Astrocyte (in vitro differentiated cells and primary cell): ENCODE measurements around the gene THEM5. TPM values are rescaled to one million over a fixed set of nuclear protein-coding genes. Genes with fewer than 3 reads are reported as not detected.
"Not testable (repeated sequence)": the region's sequence is repeated elsewhere in the genome, so short reads cannot be mapped to it uniquely, and the experiment has no call there.

Experiments
- DNase-seq: peaks from one replicate; pipeline ENCODE4 v3.0.0-alpha.2; 2010; ENCODE audit warnings: low read depth
- FAIRE-seq: peaks from 2 replicates; lab custom pipeline; 2011; peaks lifted over from hg19 to GRCh38; lab: Jason Lieb, UNC
- H2AFZ ChIP-seq: 2 replicates; pipeline ENCODE4 v1.6.0; 2012; ENCODE audit warnings: low read depth, low read length, inconsistent platforms
- H3K27ac ChIP-seq: 2 replicates; pipeline ENCODE4 v1.5.1; 2011; ENCODE audit warnings: low read depth, low read length, inconsistent platforms
- H3K27me3 ChIP-seq: 2 replicates; pipeline ENCODE4 v1.6.0; 2011; ENCODE audit warnings: low read length, inconsistent platforms; ENCODE audit not compliant: insufficient read depth
- H3K36me3 ChIP-seq: 2 replicates; pipeline ENCODE4 v1.5.1; 2011; ENCODE audit warnings: low read length, inconsistent platforms; ENCODE audit not compliant: insufficient read depth
- H3K4me1 ChIP-seq: 2 replicates; pipeline ENCODE4 v1.5.1; 2011; ENCODE audit warnings: low read length, inconsistent platforms; ENCODE audit not compliant: insufficient read depth
- H3K4me2 ChIP-seq: 2 replicates; pipeline ENCODE4 v1.6.0; 2012; ENCODE audit warnings: low read length, inconsistent platforms
- H3K4me3 ChIP-seq: 2 replicates; pipeline ENCODE4 v1.5.1; 2011; ENCODE audit warnings: low read depth, mild to moderate bottlenecking, low read length, inconsistent platforms; ENCODE audit not compliant: insufficient read depth
- H3K79me2 ChIP-seq: 2 replicates; pipeline ENCODE4 v1.6.0; 2012; ENCODE audit warnings: mild to moderate bottlenecking, low read length, inconsistent platforms; ENCODE audit not compliant: insufficient read depth
- H3K9ac ChIP-seq: 2 replicates; pipeline ENCODE4 v1.6.0; 2012; ENCODE audit warnings: mild to moderate bottlenecking, low read length, inconsistent platforms
- H3K9me3 ChIP-seq: 2 replicates; pipeline ENCODE4 v1.5.1; 2012; ENCODE audit warnings: low read depth, mild to moderate bottlenecking, low read length, inconsistent platforms; ENCODE audit not compliant: insufficient read depth
- H4K20me1 ChIP-seq: 2 replicates; pipeline ENCODE4 v1.6.0; 2012; ENCODE audit warnings: low read length, inconsistent platforms; ENCODE audit not compliant: insufficient read depth
- H3K27ac Mint-ChIP-seq: one replicate; pipeline ENCODE4 v1.8.0; 2021; ENCODE audit warnings: mild to moderate bottlenecking, mixed read lengths; ENCODE audit not compliant: unreplicated experiment
- H3K27me3 Mint-ChIP-seq: one replicate; pipeline ENCODE4 v1.8.0; 2021; ENCODE audit warnings: low read depth, mixed read lengths; ENCODE audit not compliant: unreplicated experiment
- H3K36me3 Mint-ChIP-seq: one replicate; pipeline ENCODE4 v1.8.0; 2021; ENCODE audit warnings: low read depth, mixed read lengths; ENCODE audit not compliant: unreplicated experiment
- H3K4me1 Mint-ChIP-seq: one replicate; pipeline ENCODE4 v1.8.0; 2021; ENCODE audit warnings: low read depth, mixed read lengths; ENCODE audit not compliant: unreplicated experiment
- H3K4me3 Mint-ChIP-seq: one replicate; pipeline ENCODE4 v1.8.0; 2021; ENCODE audit warnings: mild to moderate bottlenecking, moderate library complexity, mixed read lengths; ENCODE audit not compliant: unreplicated experiment
- H3K9me3 Mint-ChIP-seq: one replicate; pipeline ENCODE4 v1.8.0; 2021; ENCODE audit warnings: mild to moderate bottlenecking, mixed read lengths; ENCODE audit not compliant: unreplicated experiment
- EZH2 ChIP-seq: IDR thresholded peaks from 2 replicates; pipeline ENCODE4 v1.6.1; 2012; ENCODE audit warnings: mild to moderate bottlenecking, low read length, inconsistent platforms; ENCODE audit not compliant: insufficient read depth
- total RNA-seq: library from RNA; stranded (reverse); gene quantifications from 2 replicates; pipeline ENCODE4 v1.2.1, GENCODE V29; 2021
- TF ChIP-seq, protein P1 (sequence below): IDR thresholded peaks from 2 replicates; pipeline ENCODE4 v1.5.1; 2011; ENCODE audit warnings: low read depth, mild to moderate bottlenecking, inconsistent platforms, low read length, moderate library complexity; ENCODE audit not compliant: insufficient read depth

THEM5 gene
- total RNA-seq, 1 donor from 2014 or later = not detected

DNA sequence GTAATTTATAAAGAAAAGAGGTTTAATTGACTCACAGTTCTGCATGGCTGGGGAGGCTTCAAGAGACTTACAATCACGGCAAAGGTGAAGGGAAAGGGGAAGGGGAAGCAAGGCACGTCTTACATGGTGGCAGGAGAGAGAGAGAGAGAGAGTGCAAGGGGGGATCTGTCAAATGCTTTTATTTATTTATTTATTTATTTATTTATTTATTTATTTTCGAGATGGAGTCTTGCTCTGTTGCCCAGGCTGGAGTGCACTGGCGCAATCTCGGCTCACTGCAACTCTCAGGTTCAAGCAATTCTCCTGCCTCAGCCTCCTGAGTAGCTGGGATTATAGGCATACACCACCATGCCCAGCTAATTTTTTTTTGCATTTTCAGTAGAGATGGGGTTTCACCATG is 29.4 kb upstream of the THEM5 start:
- H3K79me2 ChIP-seq, FAIRE-seq, H3K27me3 ChIP-seq, H3K4me1 Mint-ChIP-seq, H4K20me1 ChIP-seq, H3K9me3 Mint-ChIP-seq, DNase-seq, H3K27me3 Mint-ChIP-seq, H3K4me3 Mint-ChIP-seq, H3K4me1 ChIP-seq, H3K9me3 ChIP-seq, H3K27ac Mint-ChIP-seq, H3K27ac ChIP-seq, H3K4me3 ChIP-seq, H3K4me2 ChIP-seq, H3K9ac ChIP-seq, H3K36me3 Mint-ChIP-seq, H3K36me3 ChIP-seq, H2AFZ ChIP-seq: not testable (repeated sequence)

DNA sequence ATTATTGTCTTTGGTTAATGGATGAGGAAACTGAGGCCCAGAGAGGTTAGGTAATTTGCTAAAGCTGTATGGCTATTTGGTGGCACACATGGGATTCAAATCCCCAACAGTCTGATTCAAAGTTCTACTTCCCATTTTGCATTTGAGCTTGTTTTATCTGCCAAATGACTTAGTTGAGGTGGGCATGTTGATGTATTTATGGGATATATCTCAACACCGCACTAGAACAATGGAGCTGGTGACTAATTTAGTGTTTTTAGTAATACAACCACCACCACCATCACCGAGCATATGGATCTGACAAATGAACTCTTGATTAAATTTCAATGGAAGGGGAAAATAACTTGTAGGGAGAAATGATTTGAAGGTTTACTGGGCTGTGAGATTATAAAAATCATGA is 29.0 kb upstream of the THEM5 start:
- Histone ChIP-seq H3K9ac (no peak overlapping the region), H3K4me3 (no peak overlapping the region), H3K36me3 (no peaks in the 10 kb centered on the region), H3K27me3 (no peaks in the 10 kb centered on the region), H3K27ac (no peak overlapping the region), H3K4me1 (peaks cover 2% of the 10 kb centered on the region), H3K79me2 (no peaks in the 10 kb centered on the region), H3K4me2 (no peak overlapping the region), H3K9me3 (no peaks in the 10 kb centered on the region), H4K20me1 (no peaks in the 10 kb centered on the region), H2AFZ (no peak overlapping the region)
- Mint-ChIP-seq H3K36me3 (peaks cover 5% of the 10 kb centered on the region), H3K27me3 (no peaks in the 10 kb centered on the region), H3K9me3 (no peaks in the 10 kb centered on the region), H3K27ac (peak overlapping the region; percentile 61), H3K4me1 (no peaks in the 10 kb centered on the region), H3K4me3 (no peak overlapping the region)
- DNase-seq (no peak), FAIRE-seq (no peak)
- TF ChIP-seq, protein P1, sequence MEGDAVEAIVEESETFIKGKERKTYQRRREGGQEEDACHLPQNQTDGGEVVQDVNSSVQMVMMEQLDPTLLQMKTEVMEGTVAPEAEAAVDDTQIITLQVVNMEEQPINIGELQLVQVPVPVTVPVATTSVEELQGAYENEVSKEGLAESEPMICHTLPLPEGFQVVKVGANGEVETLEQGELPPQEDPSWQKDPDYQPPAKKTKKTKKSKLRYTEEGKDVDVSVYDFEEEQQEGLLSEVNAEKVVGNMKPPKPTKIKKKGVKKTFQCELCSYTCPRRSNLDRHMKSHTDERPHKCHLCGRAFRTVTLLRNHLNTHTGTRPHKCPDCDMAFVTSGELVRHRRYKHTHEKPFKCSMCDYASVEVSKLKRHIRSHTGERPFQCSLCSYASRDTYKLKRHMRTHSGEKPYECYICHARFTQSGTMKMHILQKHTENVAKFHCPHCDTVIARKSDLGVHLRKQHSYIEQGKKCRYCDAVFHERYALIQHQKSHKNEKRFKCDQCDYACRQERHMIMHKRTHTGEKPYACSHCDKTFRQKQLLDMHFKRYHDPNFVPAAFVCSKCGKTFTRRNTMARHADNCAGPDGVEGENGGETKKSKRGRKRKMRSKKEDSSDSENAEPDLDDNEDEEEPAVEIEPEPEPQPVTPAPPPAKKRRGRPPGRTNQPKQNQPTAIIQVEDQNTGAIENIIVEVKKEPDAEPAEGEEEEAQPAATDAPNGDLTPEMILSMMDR = no peak
- TF ChIP-seq EZH2 = no peak

DNA sequence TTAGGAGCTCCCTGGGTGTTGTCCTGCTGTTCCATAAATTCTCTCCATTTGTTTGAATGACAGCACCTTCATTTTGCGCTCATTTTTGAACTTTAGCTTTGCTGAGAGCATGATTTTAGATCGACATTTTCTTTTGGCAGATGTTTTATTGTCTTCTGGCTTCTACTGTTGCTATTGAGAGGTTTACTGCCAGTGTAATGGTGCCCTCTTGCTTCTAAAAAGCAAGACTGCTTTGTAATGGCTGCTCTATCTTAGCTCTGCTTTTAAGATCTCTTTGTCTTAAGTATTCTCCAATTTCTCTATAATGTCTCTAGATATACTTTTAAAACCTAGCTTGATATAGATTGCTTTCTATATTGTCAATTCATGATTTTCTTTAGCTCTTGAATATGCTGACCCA is 28.0 kb upstream of the THEM5 start:
- no peak overlapping the region for H3K9ac ChIP-seq
- DNase-seq (no peak), FAIRE-seq (no peak)
- no peak overlapping the region for H2AFZ ChIP-seq
- no peaks in the 10 kb centered on the region for H3K9me3 ChIP-seq
- H3K4me1 ChIP-seq = no peaks in the 10 kb centered on the region
- no peak overlapping the region for H3K4me3 ChIP-seq
- H3K9me3 Mint-ChIP-seq = no peaks in the 10 kb centered on the region
- peaks cover 8% of the 10 kb centered on the region for H3K36me3 Mint-ChIP-seq
- no peak overlapping the region for H3K4me3 Mint-ChIP-seq
- H3K27ac Mint-ChIP-seq = no peak overlapping the region
- no peak overlapping the region for H3K4me2 ChIP-seq
- no peaks in the 10 kb centered on the region for H3K27me3 ChIP-seq
- no peaks in the 10 kb centered on the region for H3K27me3 Mint-ChIP-seq
- H3K79me2 ChIP-seq = no peaks in the 10 kb centered on the region
- TF ChIP-seq, protein P1 = no peak
- no peak for TF ChIP-seq EZH2
- H3K4me1 Mint-ChIP-seq = no peaks in the 10 kb centered on the region
- H4K20me1 ChIP-seq = no peaks in the 10 kb centered on the region
- H3K36me3 ChIP-seq = no peaks in the 10 kb centered on the region
- H3K27ac ChIP-seq = no peak overlapping the region
